NB4 (cell line): Measurements from ENCODE around the gene POLR3B.

ENCODE experiments used
- DNase-seq: peaks from one replicate; pipeline ENCODE4 v3.0.0; 2010; ENCODE audit warnings: low read depth
- H3K4me3 ChIP-seq: one replicate; pipeline ENCODE4 v1.5.1; 2011; ENCODE audit warnings: mild to moderate bottlenecking, low read depth, low read length, moderate library complexity
- MYC ChIP-seq: IDR thresholded peaks from 2 replicates; pipeline ENCODE4 v1.6.1; 2011; ENCODE audit warnings: low read depth, low read length
- POLR2A ChIP-seq: IDR thresholded peaks from 2 replicates; pipeline ENCODE4 v1.6.1; 2011; ENCODE audit warnings: mild to moderate bottlenecking; ENCODE audit not compliant: insufficient read length; ENCODE audit errors: extremely low read depth
- TF ChIP-seq, protein P1 (sequence below): IDR thresholded peaks from 2 replicates; pipeline ENCODE4 v1.6.1; 2011; ENCODE audit warnings: low read depth, low read length
- TF ChIP-seq, protein P2 (sequence below): IDR thresholded peaks from one replicate; pipeline ENCODE4 v1.5.1; 2012; ENCODE audit warnings: low read depth, low read length

POLR3B gene

DNA sequence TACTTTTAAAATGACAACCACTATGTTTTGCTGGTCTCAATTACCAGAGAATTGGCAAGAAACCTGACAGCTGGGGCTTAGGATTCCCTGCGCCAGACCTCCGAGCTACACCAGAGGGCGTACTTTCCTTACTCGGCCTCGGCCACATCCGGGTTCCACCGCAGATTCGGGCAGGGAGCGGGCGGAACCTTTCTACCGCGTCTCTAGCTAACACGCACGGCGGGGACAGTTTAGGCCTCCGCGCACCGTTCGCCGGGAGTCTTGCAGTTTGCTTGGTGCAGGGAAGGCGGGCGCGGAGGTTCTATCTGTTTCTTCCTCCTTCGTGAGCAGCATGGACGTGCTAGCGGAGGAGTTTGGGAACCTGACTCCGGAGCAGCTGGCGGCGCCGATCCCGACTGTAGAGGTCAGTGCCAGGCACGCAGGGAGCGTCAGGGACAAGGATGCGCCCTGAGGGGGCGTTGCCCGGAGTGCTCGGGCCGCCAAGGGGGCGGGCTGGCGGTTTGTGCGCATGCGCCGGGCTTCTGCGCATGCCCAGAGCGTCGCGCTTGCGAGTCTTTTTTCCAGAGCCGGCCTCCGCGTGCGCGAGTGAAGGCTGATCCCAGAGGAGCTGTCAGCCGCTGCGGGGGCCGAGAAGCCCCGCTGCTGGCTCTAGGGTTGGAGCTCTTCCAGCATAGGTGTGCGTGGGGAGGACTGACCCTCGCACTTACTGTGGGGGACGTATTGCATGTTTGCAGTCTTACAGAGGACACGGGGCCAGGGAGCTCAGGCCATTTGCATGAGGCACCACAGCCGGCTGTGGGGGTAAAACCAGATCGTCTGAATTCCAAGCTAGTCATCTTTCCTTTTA, at the start of gene POLR3B:
Gene POLR3B (plus strand): TSS at position 200 of the 847 bp plus-strand sequence. CDS start 132 bp downstream, at position 332.
- TF ChIP-seq POLR2A (peak; percentile 80), MYC (peak; percentile 78)
- TF ChIP-seq, protein P1, sequence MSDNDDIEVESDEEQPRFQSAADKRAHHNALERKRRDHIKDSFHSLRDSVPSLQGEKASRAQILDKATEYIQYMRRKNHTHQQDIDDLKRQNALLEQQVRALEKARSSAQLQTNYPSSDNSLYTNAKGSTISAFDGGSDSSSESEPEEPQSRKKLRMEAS = peak; percentile 67
- TF ChIP-seq, protein P2, sequence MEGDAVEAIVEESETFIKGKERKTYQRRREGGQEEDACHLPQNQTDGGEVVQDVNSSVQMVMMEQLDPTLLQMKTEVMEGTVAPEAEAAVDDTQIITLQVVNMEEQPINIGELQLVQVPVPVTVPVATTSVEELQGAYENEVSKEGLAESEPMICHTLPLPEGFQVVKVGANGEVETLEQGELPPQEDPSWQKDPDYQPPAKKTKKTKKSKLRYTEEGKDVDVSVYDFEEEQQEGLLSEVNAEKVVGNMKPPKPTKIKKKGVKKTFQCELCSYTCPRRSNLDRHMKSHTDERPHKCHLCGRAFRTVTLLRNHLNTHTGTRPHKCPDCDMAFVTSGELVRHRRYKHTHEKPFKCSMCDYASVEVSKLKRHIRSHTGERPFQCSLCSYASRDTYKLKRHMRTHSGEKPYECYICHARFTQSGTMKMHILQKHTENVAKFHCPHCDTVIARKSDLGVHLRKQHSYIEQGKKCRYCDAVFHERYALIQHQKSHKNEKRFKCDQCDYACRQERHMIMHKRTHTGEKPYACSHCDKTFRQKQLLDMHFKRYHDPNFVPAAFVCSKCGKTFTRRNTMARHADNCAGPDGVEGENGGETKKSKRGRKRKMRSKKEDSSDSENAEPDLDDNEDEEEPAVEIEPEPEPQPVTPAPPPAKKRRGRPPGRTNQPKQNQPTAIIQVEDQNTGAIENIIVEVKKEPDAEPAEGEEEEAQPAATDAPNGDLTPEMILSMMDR = peak; percentile 94
- peak within 1 kb of the TSS; percentile 76 for H3K4me3 ChIP-seq
- peak; percentile 98 for DNase-seq

DNA sequence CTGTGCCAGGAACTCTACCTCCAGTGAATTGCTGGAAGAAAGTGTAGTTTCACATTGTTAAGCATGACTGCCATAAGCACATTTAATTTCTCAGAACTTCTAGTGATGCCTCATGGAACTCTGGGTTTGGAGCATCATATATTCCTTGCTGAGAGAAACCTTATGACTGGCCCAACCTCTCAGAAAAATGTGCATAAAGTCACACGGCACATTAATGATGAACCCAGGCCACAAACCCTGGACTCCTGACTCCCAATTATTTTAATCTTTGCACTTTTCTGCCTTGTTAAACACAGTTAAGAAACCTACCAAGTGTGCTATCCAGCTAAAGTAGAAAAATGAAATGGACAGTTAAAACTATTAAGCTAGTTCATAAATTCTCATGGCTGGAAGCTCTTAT, 49.4 kb upstream of the POLR3B start:
- DNase-seq = no peak
- TF ChIP-seq MYC (no peak), POLR2A (no peak)
- TF ChIP-seq, protein P2 = no peak
- TF ChIP-seq, protein P1 = no peak

DNA sequence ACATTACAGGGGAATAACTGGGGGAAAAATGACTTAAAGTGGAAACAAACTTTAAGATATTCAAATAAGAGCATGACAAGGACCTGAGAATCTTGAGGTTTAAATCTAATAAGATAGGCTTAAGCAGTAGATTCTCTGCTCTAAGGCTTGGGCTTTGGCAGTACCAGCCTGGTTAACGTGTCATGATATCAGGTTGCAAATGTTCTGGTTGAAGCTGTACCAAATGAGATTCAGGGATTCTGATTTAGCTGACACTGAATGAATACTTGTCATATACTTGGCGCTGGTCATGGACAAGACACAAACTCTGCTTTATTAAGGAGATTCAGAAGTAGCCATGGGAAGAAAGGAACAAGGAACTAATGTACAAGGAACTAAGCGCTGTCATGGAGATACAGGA, 48.9 kb upstream of the POLR3B start:
- no peak overlapping the region for H3K4me3 ChIP-seq
- no peak for DNase-seq
- TF ChIP-seq, protein P1 = no peak
- no peak for TF ChIP-seq POLR2A
- TF ChIP-seq, protein P2 = no peak
- TF ChIP-seq MYC = no peak

More for the DNA sequence above, 49.4 kb upstream of the POLR3B start:
- no peak overlapping the region for H3K4me3 ChIP-seq

DNA sequence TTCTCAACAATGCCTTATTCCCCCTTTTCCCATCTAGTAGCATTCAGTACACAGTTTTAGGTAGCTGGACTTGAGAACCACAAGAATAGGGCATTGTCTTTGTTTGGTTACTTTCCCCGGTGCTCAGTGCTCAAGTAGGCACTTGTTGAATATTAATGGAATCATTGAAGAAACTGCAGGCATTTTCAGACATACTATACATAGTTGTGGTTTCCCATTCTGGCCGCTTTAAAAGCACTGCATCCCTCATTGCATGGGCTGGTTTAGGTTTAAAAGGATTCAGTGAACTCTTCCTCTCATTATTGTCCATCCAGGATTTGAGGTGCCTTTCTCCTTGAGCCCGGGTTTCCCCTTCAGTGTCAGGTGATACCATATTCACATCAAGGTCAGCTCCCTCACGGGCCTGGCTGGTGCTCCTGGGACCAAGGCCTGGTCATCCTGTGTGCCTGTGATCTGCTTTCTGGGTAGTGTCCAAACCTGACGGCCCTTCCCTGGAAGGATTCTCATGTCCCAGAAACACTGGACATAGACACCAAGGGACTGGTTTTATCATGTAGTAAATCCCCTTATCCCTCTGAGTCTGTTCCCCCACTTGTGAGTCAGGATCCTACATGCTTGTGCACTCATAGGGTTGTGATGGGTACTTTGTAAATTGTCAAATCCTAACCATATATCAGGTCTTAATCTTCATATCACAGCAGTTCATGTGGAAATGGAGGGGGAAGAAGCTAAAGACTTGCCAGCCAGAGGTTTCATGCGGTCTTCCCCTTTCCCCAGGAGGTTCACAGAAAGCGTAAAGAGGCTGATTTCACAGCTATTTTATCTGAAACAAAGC, 47.7 kb upstream of the POLR3B start:
- no peak for DNase-seq
- no peak overlapping the region for H3K4me3 ChIP-seq
- TF ChIP-seq POLR2A (no peak), MYC (no peak)
- TF ChIP-seq, protein P1 = no peak
- TF ChIP-seq, protein P2 = no peak

DNA sequence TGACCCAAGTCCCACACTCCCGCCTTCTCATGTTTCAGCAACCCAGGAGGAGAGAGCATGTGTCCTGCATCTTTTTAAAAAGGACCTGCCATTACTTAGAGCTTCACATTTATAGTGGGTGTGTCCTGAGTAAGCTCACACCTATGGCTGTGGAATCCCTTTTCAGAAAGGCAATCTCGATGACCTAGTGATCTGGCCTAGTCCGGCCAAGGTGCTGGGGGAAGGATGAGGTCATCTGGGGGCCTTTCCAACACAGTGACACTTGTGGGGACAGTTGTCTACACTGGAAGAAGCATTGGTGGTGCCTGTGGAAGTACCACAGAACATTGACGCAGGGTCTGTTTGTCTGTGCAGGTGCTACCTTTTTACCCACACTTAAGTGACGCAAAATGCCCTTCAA, 46.9 kb upstream of the POLR3B start:
- DNase-seq = no peak
- H3K4me3 ChIP-seq = no peak overlapping the region
- TF ChIP-seq, protein P1 = no peak
- TF ChIP-seq, protein P2 = no peak
- TF ChIP-seq POLR2A (no peak), MYC (no peak)
